Mesenchymal stem cell (in vitro differentiated cells and primary cell): ENCODE data around the gene KISS1R.

ENCODE experiments used
- DNase-seq: peaks from one replicate; pipeline ENCODE4 v3.0.0-alpha.2; 2013
- H2AFZ ChIP-seq: one replicate; pipeline ENCODE4 v1.6.1; 2013; ENCODE audit warnings: low read depth, mild to moderate bottlenecking, control low read depth, inconsistent platforms, low read length, moderate library complexity
- H2AK5ac ChIP-seq: 2 replicates; pipeline ENCODE4 v1.6.1; 2013; ENCODE audit warnings: low read length, moderate library complexity, mild to moderate bottlenecking, inconsistent platforms; ENCODE audit not compliant: severe bottlenecking
- H2BK120ac ChIP-seq: one replicate; pipeline ENCODE4 v1.6.1; 2013; ENCODE audit warnings: low read depth, mild to moderate bottlenecking, inconsistent platforms, low read length, moderate library complexity
- H2BK12ac ChIP-seq, 2 experiments: one replicate each; pipeline ENCODE4 v1.6.1; 2013; ENCODE audit warnings: inconsistent platforms in 2 of 2, low read length in 2 of 2, mild to moderate bottlenecking in 2 of 2, moderate library complexity in 2 of 2, control low read depth in 1 of 2
- H2BK15ac ChIP-seq: one replicate; pipeline ENCODE4 v1.6.1; 2013; ENCODE audit warnings: mild to moderate bottlenecking, low read depth, inconsistent platforms; ENCODE audit not compliant: poor library complexity, severe bottlenecking
- H2BK5ac ChIP-seq: 2 replicates; pipeline ENCODE4 v1.6.1; 2013; ENCODE audit warnings: low read depth, mild to moderate bottlenecking, low read length, control low read depth, inconsistent platforms; ENCODE audit not compliant: poor library complexity, severe bottlenecking
- H3K14ac ChIP-seq, 2 experiments: one replicate each; pipeline ENCODE4 v1.6.1; 2013; ENCODE audit warnings: inconsistent platforms in 2 of 2, low read length in 2 of 2, control low read depth in 1 of 2, mild to moderate bottlenecking in 1 of 2, moderate library complexity in 1 of 2
- H3K18ac ChIP-seq, 2 experiments: one replicate each; pipeline ENCODE4 v1.6.1; 2013; ENCODE audit warnings: inconsistent platforms in 2 of 2, low read length in 2 of 2, control low read depth in 1 of 2, low read depth in 1 of 2, mild to moderate bottlenecking in 1 of 2
- H3K23ac ChIP-seq, 2 experiments: one replicate each; pipeline ENCODE4 v1.6.1; 2013; ENCODE audit warnings: inconsistent platforms in 2 of 2, low read length in 2 of 2, mild to moderate bottlenecking in 2 of 2, moderate library complexity in 2 of 2, control low read depth in 1 of 2
- H3K27ac ChIP-seq: 2 replicates; pipeline ENCODE4 v1.5.1; 2013; ENCODE audit warnings: mild to moderate bottlenecking, moderate library complexity, low read length, control low read depth, inconsistent platforms; ENCODE audit not compliant: poor library complexity, severe bottlenecking
- H3K27me3 ChIP-seq, 2 experiments: 2 replicates each; pipeline versions ENCODE4 v1.6.1 to v1.7.0; 2013; ENCODE audit warnings: low read length in 2 of 2, mild to moderate bottlenecking in 2 of 2, moderate library complexity in 2 of 2, control low read depth in 1 of 2, inconsistent platforms in 1 of 2; ENCODE audit not compliant: control insufficient read depth in 1 of 2, insufficient read depth in 1 of 2
- H3K36me3 ChIP-seq, 2 experiments: 2 replicates each; pipeline versions ENCODE4 v1.6.1 to v1.7.0; 2013; ENCODE audit warnings: low read length in 2 of 2, control low read depth in 1 of 2, inconsistent platforms in 1 of 2, low read depth in 1 of 2, mild to moderate bottlenecking in 1 of 2; ENCODE audit not compliant: insufficient read depth in 2 of 2, control insufficient read depth in 1 of 2
- H3K4ac ChIP-seq, 2 experiments: one replicate each; pipeline ENCODE4 v1.6.1; 2013; ENCODE audit warnings: inconsistent platforms in 2 of 2, low read length in 2 of 2, mild to moderate bottlenecking in 2 of 2, moderate library complexity in 2 of 2, control low read depth in 1 of 2, low read depth in 1 of 2
- H3K4me1 ChIP-seq: 2 replicates; pipeline ENCODE4 v1.6.1; 2013; ENCODE audit warnings: low read depth, low read length, control low read depth; ENCODE audit not compliant: control insufficient read depth, insufficient read depth
- H3K4me2 ChIP-seq: 2 replicates; pipeline ENCODE4 v1.6.1; 2013; ENCODE audit warnings: low read length, mild to moderate bottlenecking, inconsistent platforms; ENCODE audit not compliant: poor library complexity, severe bottlenecking
- H3K4me3 ChIP-seq, 2 experiments: 2 replicates each; pipeline versions ENCODE4 v1.5.1 to v1.7.0; 2013; ENCODE audit warnings: low read length in 2 of 2, mild to moderate bottlenecking in 2 of 2, control low read depth in 1 of 2, low read depth in 1 of 2; ENCODE audit not compliant: insufficient read depth in 1 of 2
- H3K79me1 ChIP-seq: replicated peaks from 2 replicates; pipeline ENCODE4 v1.6.1; 2013; ENCODE audit warnings: mild to moderate bottlenecking, control low read depth, low read length, inconsistent platforms; ENCODE audit not compliant: poor library complexity, severe bottlenecking
- H3K9ac ChIP-seq: 2 replicates; pipeline ENCODE4 v1.7.0; 2013; ENCODE audit warnings: mild to moderate bottlenecking, low read length, moderate library complexity
- H3K9me3 ChIP-seq: 2 replicates; pipeline ENCODE4 v1.7.0; 2013; ENCODE audit warnings: mild to moderate bottlenecking, low read length; ENCODE audit not compliant: control insufficient read depth
- H4K8ac ChIP-seq: one replicate; pipeline ENCODE4 v1.6.1; 2013; ENCODE audit warnings: inconsistent platforms, mild to moderate bottlenecking, low read length, moderate library complexity
- H4K91ac ChIP-seq: one replicate; pipeline ENCODE4 v1.6.1; 2013; ENCODE audit warnings: mild to moderate bottlenecking, low read length, inconsistent platforms
- WGBS: methylation state at CpG from one replicate; pipeline ENCODE4 v1.1.7; 2013; ENCODE audit warnings: mixed read lengths; 5-methylcytosine and 5-hydroxymethylcytosine counted together

KISS1R gene

DNA sequence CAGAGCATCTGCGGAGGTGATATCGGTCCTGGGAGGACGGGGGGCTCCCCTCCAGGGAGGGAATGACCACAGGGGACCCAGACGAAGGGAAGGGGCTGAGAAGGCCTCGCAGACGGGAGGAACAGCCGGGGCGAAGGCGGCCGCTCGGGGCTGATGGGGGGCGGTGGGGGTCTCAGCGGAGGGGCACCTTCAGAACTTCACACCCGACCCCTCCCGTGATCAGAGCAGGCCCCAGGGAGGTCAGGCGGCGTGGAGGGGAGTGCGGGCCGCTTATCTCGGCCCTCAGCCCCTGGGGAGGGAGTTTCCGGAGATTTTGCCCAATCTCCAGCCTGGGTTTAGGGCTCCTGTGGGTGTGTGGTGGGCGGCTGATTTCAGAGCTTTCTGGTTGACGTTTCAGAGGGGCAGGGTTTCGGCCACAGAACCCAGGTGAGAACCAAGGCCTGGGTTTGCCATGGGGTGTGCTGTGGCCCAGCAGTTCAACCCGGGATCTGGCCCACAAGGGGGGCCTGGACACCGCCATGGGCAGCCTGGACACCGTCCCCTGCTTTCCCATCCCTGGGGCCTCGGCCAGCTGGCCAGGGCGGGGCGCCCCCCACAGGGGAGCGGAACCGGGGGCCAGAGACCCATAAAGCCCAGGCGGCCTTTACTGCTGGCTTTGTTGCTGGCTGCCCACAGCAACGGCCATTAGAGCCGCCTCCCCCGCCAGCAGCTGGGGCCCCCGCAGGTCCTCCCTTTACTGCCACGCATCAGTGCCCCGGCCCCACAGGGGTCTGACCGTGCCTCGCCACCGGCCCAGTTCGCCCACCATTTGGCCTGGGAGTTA is 37.8 kb downstream of the KISS1R start:
- Histone ChIP-seq H3K9ac (no peak overlapping the region), H3K27ac (peak overlapping the region; percentile 98), H3K36me3 (peaks cover 9 to 27% of the 10 kb centered on the region in 2 experiments), H2AFZ (no peak overlapping the region), H3K4me2 (no peak overlapping the region), H2BK12ac (peak overlapping the region; percentile 34 to 84), H3K18ac (peak overlapping the region; percentile 89 to 97), H3K14ac (no peak overlapping the region), H3K4me3 (peak overlapping the region in 1 of 2 experiments; percentile 25), H2BK120ac (peak overlapping the region; percentile 99), H3K27me3 (no peaks in the 10 kb centered on the region), H2BK5ac (peak overlapping the region; percentile 66), H3K4me1 (peaks cover 75% of the 10 kb centered on the region), H3K79me1 (no peaks in the 10 kb centered on the region), H3K9me3 (no peaks in the 10 kb centered on the region), H4K91ac (peak overlapping the region; percentile 99), H3K23ac (peak overlapping the region in 1 of 2 experiments; percentile 9), H3K4ac (peak overlapping the region; percentile 93 to 96), H4K8ac (peak overlapping the region; percentile 97), H2BK15ac (peak overlapping the region; percentile 100), H2AK5ac (peak overlapping the region; percentile 98)
- DNase-seq: peak; percentile 57
- WGBS: 43% methylated on average over 40 of the region's 43 CpGs

DNA sequence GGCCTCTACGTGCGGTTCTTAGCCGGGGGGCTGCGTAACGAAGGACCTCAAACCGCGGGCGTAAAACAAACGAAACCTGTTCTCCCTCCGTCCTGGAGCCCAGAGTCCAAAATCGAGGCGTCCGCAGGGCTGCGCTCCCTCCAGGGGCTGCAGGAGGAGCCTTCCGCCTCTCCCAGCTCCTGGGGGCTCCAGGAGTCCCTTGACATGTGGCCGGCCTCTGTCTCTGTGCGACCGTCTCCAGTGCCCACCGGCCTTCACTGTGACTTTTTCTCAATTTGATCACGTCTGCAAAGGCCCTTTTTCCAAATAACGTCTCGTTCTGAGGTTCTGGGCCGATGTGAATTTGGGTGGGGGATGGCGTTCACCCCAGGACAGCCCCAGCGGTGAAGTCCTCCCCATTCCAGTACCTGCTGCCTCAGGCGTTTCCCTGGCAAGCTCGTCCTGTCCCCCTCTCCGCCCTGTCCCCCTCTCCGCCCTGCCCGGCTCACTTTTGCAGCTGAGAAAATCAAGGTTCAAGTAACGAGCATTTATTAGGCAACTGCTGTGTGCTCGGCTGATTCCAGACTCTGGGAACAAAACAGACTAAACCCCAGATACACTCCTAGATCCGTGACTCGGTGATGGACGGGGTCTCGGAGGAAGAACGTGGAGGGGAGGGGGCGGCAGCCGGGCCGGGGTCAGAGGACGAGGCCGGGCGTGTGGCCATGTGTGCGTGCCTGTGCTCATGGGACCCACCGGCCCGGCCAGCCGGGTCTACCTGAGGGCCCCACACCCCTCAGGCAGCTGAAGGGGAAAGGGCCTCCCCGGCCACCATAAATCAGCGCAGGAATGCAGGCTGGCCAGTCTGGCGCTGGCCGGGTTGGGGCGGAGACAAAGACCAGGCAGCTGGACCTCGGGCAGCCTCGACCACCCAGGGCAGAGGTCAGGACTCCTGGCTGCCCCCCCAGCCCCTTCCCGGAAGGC is 39.0 kb downstream of the KISS1R start:
- Histone ChIP-seq H4K8ac (peak overlapping the region; percentile 97), H3K23ac (peak overlapping the region in 1 of 2 experiments; percentile 85), H3K9ac (no peak overlapping the region), H2AK5ac (peak overlapping the region; percentile 98), H2BK120ac (peak overlapping the region; percentile 99), H3K4ac (peak overlapping the region; percentile 95 to 96), H3K79me1 (peaks cover 2% of the 10 kb centered on the region), H3K27me3 (no peaks in the 10 kb centered on the region), H2BK12ac (peak overlapping the region; percentile 69 to 92), H3K4me3 (no peak overlapping the region), H3K36me3 (peaks cover 20 to 35% of the 10 kb centered on the region in 2 experiments), H3K14ac (peak overlapping the region in 1 of 2 experiments; percentile 72), H3K4me1 (peaks cover 80% of the 10 kb centered on the region), H3K9me3 (no peaks in the 10 kb centered on the region), H3K27ac (peak overlapping the region; percentile 98), H2AFZ (no peak overlapping the region), H2BK5ac (peak overlapping the region; percentile 98), H3K18ac (peak overlapping the region; percentile 97), H2BK15ac (peak overlapping the region; percentile 100), H3K4me2 (peak overlapping the region; percentile 46), H4K91ac (peak overlapping the region; percentile 99)
- DNase-seq: peak; percentile 73
- 39% methylated on average over 51 of the region's 55 CpGs for WGBS

DNA sequence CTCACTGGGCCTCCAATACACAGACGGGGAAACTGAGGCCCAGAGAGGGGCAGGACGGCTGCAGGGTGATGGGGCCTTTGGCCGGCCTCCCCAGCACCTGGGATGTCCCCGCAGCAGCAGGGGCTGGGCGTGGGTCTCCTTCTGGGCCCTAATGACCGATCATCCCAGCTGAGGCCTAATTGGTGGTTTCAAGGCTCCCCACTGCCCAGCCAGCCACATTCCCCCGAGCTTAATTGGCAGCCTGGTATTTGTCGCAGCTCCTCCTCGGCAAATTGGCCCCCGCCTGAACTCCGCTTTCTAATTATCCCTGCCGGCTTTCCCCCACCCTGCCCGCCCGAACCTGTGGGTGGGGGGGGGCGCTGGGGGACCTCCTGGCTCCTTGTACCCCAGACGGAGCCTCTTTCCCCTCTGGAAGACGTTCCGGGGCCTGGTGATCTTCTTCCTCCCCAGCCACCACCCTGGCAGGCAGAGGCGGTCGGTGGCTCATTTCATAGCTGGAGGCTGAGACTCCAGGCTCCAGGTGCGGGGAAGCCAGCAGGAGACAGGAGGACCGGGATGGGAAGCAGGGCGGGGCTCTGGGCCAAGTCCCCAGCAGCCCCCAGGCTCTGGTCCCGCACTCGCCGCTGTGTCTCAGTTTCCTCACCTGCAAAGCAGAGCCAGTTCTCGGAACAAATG is 39.8 kb downstream of the KISS1R start:
- H2BK120ac ChIP-seq: peak overlapping the region; percentile 100
- H3K4me3 ChIP-seq: no peak overlapping the region
- peak overlapping the region; percentile 98 for H3K27ac ChIP-seq
- H2AK5ac ChIP-seq: peak overlapping the region; percentile 98
- no peaks in the 10 kb centered on the region for H3K27me3 ChIP-seq
- peak overlapping the region; percentile 69 to 92 for H2BK12ac ChIP-seq
- peaks cover 4% of the 10 kb centered on the region for H3K79me1 ChIP-seq
- H4K8ac ChIP-seq: peak overlapping the region; percentile 97
- H3K9me3 ChIP-seq: no peaks in the 10 kb centered on the region
- WGBS: 15% methylated on average over 22 of the region's 27 CpGs
- H2BK15ac ChIP-seq: peak overlapping the region; percentile 95
- H3K23ac ChIP-seq: peak overlapping the region in 1 of 2 experiments; percentile 85
- peak overlapping the region; percentile 97 for H3K18ac ChIP-seq
- H3K36me3 ChIP-seq: peaks cover 22 to 43% of the 10 kb centered on the region in 2 experiments
- H3K4ac ChIP-seq: peak overlapping the region; percentile 95 to 96
- H3K9ac ChIP-seq: no peak overlapping the region
- DNase-seq: peak; percentile 78
- peak overlapping the region; percentile 98 for H2BK5ac ChIP-seq
- peak overlapping the region; percentile 99 for H4K91ac ChIP-seq
- peak overlapping the region; percentile 46 for H3K4me2 ChIP-seq
- no peak overlapping the region for H2AFZ ChIP-seq
- peaks cover 81% of the 10 kb centered on the region for H3K4me1 ChIP-seq
- H3K14ac ChIP-seq: peak overlapping the region in 1 of 2 experiments; percentile 19
